SK-N-DZ (cell line): ENCODE measurements around the gene UTP11.

Source experiments
- DNase-seq: peaks from one replicate; pipeline ENCODE4 v3.0.0-alpha.2; 2015; ENCODE audit warnings: low spot score

UTP11 gene

GRCh38 chr1:38003261-38004250 lies 9.0 kb upstream of the UTP11 start:
- no peak for DNase-seq

DNA sequence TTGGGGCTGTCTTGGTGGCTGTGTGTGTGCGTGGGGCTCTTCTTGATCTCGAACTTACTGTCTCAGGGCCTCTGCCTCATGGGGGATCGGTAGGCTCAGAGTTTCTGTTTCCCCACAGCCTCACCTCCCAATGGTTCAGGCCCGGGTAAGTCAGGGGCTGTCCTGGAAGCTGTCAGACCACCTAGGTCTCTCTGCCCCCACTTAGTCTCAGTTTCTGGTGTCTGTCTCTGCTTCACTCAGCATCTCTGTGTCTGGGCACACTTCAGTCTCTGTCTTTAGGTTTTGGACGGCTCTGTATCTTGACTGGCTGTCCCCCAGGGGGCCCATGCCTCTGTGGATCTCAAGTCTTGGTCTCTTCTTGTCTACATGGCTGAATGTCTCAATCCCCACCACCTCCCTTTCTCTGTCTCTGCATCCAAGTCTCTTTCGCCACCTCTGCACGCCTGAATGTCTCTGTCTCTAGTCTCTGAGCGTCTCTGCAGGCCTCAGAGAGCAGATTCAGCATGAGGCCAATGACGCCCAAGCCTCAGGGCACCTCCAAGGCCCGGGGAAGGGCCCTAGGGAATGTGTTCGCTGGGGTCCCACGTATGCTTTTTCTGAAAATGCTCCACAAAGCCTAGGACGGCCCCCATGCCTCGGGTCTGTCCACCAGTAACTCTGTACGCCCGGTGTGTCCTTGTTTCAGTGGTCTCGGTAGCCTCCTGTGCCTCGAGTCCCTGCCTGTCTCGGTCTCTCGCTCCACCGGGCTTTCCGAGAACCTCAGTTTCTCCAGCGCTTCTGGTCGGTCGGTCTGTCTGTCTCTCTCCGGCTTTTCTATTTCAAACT lies 8.0 kb upstream of the UTP11 start:
- no peak for DNase-seq

GRCh38 chr1:38005195-38006007 lies 7.1 kb upstream of the UTP11 start, which contains the start of gene FHL3:
Gene FHL3 (minus strand): TSS chr1:38005514. CDS start chr1:37999412, 6,102 bp downstream.
- peak; percentile 48 for DNase-seq

DNA sequence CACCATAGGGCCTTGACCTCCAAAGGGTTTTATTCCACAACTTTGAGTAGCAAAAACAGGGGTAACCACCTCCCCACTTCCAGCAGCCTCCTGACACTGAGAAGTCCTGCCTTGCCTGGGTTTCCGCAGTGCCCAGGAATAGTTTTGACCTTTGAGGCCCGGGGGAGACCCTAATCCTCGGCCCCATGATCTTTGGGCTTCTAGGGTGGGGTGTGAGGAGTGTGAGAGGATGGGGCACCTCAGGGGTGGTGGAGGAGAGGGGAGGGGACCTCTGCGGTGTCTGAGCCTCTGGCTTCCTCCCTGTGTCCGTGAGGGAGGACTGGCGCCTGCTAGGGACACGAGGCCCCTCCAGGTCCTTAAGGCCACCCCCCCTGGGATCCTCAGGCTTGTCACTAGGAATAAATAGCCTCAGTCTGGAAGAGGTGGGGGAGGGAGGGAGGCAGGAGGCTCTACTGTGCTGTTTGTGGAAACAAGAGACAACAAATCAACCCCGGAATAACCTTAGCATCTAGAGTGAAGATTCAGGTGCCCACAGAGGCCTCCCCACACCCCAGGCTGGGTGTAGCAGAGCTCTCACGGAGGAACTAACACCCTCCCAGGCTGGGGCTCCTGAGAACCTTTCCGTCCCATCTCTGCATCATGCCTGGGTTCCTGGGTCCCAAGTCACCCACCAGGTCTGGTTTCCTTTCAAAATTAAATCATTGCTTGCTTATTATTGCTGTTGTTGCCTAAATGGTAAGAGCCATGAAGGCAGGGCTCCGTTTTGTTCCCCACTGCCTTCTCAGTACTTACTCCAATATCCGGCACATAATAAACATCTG lies 6.3 kb upstream of the UTP11 start:
- no peak for DNase-seq

DNA sequence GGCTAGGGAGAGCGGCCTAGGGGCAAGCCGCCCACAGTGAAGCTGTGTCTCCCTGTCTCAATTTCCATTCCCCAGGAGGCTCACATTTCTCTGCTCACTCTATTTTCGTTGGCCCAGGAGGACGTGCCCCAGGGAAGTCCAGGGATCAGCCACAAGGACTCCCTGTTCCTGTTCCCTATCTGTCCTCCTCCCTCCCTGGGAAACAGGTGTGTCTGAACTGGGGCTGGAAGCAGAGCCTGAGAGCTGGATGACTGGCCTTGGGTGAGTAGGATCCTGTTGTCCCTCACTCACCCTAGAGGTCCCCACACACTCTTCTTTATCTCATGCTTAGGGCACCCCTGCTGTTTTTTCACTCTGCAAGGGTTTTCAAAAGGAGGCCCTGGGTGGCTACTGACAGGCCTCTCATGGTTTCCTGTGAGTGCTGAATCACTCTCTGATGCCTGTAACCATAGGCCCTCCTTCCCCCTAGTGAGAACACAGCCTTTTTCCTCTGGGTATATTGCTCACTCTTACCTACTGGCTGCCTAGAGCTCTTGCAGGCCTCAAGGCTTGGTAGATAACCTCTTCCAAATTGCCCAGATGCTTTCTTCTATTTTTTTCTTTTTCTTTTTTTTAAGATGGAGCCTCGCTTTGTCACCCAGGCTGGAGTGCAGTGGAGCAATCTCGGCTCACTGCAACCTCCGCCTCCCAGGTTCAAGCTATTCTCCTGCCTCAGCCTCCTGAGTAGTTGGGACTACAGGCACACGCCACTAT lies 3.3 kb upstream of the UTP11 start:
- DNase-seq, result no peak

DNA sequence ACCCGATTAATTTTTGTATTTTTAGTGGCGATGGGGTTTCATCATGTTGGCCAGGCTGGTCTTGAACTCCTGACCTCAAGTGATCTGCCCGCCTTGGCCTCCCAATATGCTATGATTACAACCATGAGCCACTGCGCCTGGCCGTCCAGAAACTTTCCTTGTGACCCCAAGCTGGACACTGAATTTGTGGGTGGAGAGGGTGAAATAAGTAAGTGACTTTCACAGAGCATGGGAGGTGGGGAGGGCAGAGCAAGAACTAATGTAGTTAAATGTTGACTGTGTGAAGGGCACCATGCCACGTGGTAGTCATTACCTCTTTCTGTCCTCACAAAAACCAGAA lies 2.7 kb upstream of the UTP11 start:
- no peak for DNase-seq

GRCh38 chr1:38013227-38013622 lies 691 bp downstream of the UTP11 start:
- no peak for DNase-seq

GRCh38 chr1:38014171-38014570 lies 1.6 kb downstream of the UTP11 start:
- DNase-seq, result no peak

DNA sequence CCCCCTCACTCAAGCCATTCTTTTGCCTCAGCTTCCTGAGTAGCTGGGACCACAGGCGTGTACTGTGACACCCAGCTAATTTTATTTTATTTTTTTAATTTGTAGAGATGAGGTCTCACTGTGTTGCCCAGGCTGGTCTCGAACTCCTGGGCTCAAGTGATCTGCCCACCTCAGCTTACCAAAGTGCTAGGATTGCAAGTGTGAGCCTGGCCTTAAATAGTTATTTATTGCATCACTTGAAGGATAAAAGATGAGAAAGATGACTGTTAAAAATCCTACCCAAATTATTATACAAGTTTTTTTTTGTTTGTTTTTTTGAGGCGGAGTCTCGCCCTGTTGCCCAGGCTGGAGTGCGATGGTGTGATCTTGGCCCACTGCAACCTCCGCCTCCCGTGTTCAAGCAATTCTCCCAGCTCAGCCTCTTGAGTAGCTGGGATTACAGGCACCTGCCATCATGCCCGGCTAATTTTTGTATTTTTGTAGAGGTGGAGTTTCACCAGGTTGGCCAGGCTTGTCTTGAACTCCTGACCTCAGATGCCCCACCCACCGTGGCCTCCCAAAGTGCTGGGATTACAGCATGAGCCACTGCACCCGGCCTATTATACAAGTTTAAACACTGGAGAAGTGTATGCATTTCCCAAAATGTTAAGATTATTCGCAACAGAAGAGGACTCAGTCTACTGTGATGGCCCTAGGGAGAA lies 2.3 kb downstream of the UTP11 start:
- DNase-seq, result no peak

DNA sequence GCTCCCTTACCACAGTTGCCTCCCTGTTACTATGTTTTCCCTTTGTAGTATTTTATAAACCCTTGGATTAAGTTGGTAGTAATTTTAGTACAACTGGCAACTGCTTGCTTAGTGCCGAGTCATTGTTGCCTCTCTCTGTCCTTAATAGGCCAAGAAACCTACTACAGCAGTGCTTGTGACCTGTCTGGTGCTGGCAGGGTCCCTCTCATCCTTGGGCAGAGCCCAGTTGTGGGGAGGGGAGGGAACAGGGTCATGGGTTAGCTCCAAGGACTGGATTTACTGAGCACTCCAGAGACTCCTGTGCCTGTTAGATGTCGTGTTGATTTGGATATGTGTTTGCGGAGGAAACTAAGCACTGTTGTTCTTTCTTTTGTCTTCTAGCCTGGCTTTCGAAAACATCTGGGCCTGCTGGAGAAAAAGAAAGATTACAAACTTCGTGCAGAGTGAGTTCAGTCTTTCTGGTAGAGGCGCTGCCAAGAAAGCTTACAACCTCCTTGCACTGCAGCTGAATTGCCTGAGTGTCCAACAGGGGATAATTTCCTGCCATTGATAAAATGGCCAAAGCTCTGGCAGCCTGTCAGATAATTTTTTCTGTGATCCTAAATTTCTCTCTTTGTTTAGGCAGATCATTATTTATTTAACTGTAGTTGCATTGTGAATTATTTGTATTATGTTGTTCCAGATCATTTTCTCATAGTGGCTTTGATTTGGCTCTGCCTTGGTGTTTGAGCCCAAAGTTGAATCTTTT lies 3.6 kb downstream of the UTP11 start:
- no peak for DNase-seq

GRCh38 chr1:38018864-38019343 lies 6.4 kb downstream of the UTP11 start:
- no peak for DNase-seq

GRCh38 chr1:38020396-38020795 lies 7.9 kb downstream of the UTP11 start:
- DNase-seq, result no peak

- DNase-seq, result no peak
Measured at GRCh38 chr1:38021969-38022368, 9.4 kb downstream of the UTP11 start.

DNA sequence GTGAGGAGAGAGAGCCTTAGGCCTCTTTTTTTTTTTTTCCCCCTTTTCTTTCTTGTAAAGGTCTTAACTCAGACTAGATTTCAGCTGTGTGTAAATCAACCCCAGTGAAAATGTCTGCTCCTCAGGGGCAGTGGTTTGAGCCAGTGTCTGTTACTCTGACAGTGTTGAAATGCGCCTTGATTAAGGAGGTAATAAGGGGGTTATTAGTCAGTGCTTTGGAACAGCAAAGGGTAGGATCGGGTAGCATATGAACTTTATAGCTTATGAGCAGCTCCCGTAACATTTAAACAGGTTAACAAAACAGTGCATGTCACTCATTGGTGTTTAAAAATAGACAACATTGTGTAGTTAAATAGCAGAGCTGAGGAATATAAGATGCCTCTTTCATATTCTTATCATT lies 10.3 kb downstream of the UTP11 start:
- DNase-seq, result no peak

- DNase-seq, result no peak
Measured at GRCh38 chr1:38025233-38025632, 12.7 kb downstream of the UTP11 start.

DNA sequence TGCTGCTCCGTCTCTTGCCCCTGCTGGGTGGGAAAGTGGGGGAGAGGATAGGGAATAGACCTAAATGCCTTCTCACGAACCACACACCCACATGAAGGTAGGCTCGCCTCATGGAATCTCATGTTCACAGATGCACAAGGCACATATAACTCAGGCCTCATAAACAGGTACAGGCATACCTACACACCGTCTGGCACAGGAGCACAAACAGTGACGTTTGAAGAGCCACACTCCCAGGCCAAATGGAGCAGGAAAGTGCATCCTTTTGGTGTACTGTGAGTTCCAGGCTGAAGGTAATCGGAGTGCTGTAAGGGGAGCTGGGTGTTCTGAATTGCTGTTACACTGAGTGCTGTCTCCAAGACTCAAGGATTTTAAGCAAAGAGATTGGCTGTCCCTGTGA lies 13.1 kb downstream of the UTP11 start:
- no peak for DNase-seq

DNA sequence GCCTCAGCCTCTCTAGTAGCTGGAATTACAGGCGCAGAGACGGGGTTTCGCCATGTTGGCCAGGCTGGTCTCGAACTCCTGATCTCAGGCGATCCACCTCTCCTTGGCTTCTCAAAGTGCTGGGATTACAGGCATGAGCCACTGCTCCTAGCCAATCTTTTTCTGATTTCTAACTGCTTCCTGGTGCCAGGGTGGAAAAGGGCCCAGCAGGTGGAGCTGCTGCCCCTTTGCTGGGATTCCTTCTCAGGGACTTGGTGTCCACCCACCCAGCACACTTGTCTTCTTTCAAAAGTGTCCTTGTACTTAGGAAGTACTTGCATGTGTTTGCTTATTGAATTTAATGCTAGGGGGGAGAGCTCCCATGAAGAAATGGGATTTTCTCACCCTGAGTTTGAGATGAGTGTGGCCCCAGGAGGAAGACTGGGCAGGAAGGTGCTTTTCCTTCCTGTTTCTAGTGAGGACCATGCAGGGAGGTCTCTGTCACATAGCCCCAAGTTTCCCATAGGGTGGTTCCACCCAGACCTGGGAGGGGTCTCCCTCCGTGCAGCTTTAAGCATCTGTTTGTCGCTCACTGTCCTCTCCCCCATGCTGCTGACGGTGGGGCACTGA lies 14.2 kb downstream of the UTP11 start:
- DNase-seq, result peak; percentile 32
